ENCODE measurements around the gene PRKG1. TPM values are rescaled to one million over a fixed set of nuclear protein-coding genes. Genes with fewer than 3 reads are reported as not detected.

PRKG1 gene
- total RNA-seq, 1 experiment from 2014 or later, result 10.4 TPM

GRCh38 chr10:52332815-52333214 lies 1258.5 kb downstream of the PRKG1 start:
- H3K4me2 ChIP-seq (ENCODE audit: insufficient read depth, insufficient read length, low read length), result no peak overlapping the region
- no CpG with 5 or more reads among the region's 5 CpGs for WGBS (ENCODE audit: extremely low coverage, insufficient read length, low lambda C conversion rate)

More at GRCh38 chr10:52332815-52333214, 1258.5 kb downstream of the PRKG1 start:
- H3K56ac ChIP-seq (ENCODE audit: insufficient read length, low read depth, low read length), result no peak overlapping the region
- H3K27me3 ChIP-seq (ENCODE audit: insufficient read depth, low read length), result no peaks in the 10 kb centered on the region
- no peak overlapping the region for H2BK5ac ChIP-seq (ENCODE audit: insufficient read length, low read length)
- H3K9me3 Mint-ChIP-seq, result no peaks in the 10 kb centered on the region
- no peak overlapping the region for H2AK5ac ChIP-seq (ENCODE audit: insufficient read length, low read length)
- H3K14ac ChIP-seq (ENCODE audit: insufficient read depth, low read length), result no peak overlapping the region
- H3K79me1 ChIP-seq (ENCODE audit: insufficient read depth, low read depth, low read length, poor library complexity, severe bottlenecking), result no peaks in the 10 kb centered on the region
- no peaks in the 10 kb centered on the region for H3K79me2 ChIP-seq (ENCODE audit: insufficient read depth, low read length)
- no peak overlapping the region for H3K18ac ChIP-seq (ENCODE audit: insufficient read length, low read depth, low read length)
- no peak overlapping the region for H3K27ac ChIP-seq (ENCODE audit: insufficient read length, low read depth, low read length)
- no peaks in the 10 kb centered on the region for H3K27me3 Mint-ChIP-seq (ENCODE audit: low read depth)
- peaks cover 8 to 13% of the 10 kb centered on the region in 2 experiments; a peak in 3 of 4 replicates for H3K4me1 Mint-ChIP-seq
- peaks cover 3% of the 10 kb centered on the region; the same call in 1 of the 2 replicates for H3K4me1 ChIP-seq (ENCODE audit: insufficient read depth, low read length)
- no peak overlapping the region for H3K4me3 Mint-ChIP-seq
- H4K91ac ChIP-seq (ENCODE audit: insufficient read length, low read depth, low read length), result no peak overlapping the region
- H2BK15ac ChIP-seq (ENCODE audit: low read depth, low read length), result no peak overlapping the region
- no peak overlapping the region for H2AFZ ChIP-seq (ENCODE audit: low read length)
- no peak overlapping the region for H4K5ac ChIP-seq (ENCODE audit: insufficient read length, low read depth, low read length)
- no peak overlapping the region for H3T11ph ChIP-seq (ENCODE audit: low read length)
- DNase-seq, result no peak
- no peaks in the 10 kb centered on the region for H3K36me3 Mint-ChIP-seq (ENCODE audit: insufficient read depth in 1 of 3, low read depth in 3 of 3)
- H3K9ac ChIP-seq (ENCODE audit: extremely low read depth, insufficient read length, low read length), result no peak overlapping the region
- H3K23ac ChIP-seq (ENCODE audit: insufficient read length, low read depth, low read length), result no peak overlapping the region
- TF ChIP-seq CTCF (conservative IDR thresholded peaks at IDR 0.05), result no peak
- H2BK12ac ChIP-seq (ENCODE audit: insufficient read length, low read depth, low read length), result no peak overlapping the region
- no peak overlapping the region for H2BK20ac ChIP-seq (ENCODE audit: low read depth, low read length, poor library complexity, severe bottlenecking)
- H2BK120ac ChIP-seq (ENCODE audit: low read depth, low read length, poor library complexity, severe bottlenecking), result no peak overlapping the region
- no peak overlapping the region for H4K8ac ChIP-seq (replicated peaks; ENCODE audit: insufficient read length, low read depth, low read length)
- no peak overlapping the region for H3K27ac Mint-ChIP-seq
- H3K9me3 ChIP-seq (ENCODE audit: control insufficient read depth, low read depth, low read length), result no peaks in the 10 kb centered on the region
- H3K23me2 ChIP-seq (ENCODE audit: insufficient read length, low read depth, low read length, poor library complexity, severe bottlenecking), result no peaks in the 10 kb centered on the region
- H3K4ac ChIP-seq (ENCODE audit: low read depth, low read length), result no peak overlapping the region
- H4K20me1 ChIP-seq (ENCODE audit: control insufficient read depth, insufficient read depth, insufficient read length), result no peaks in the 10 kb centered on the region

Data from H9 (cell line).